Activated T-cell treated with anti-CD3 and anti-CD28 coated beads for 48 hours (primary cell): ENCODE measurements around the gene MRPL36.
"Not testable (repeated sequence)": the region's sequence is repeated elsewhere in the genome, so short reads cannot be mapped to it uniquely, and the experiment has no call there.

Experiments used
- DNase-seq: peaks from one replicate; pipeline ENCODE4 v3.0.0-alpha.2; 2020; ENCODE audit warnings: low read depth

The MRPL36 gene

DNA sequence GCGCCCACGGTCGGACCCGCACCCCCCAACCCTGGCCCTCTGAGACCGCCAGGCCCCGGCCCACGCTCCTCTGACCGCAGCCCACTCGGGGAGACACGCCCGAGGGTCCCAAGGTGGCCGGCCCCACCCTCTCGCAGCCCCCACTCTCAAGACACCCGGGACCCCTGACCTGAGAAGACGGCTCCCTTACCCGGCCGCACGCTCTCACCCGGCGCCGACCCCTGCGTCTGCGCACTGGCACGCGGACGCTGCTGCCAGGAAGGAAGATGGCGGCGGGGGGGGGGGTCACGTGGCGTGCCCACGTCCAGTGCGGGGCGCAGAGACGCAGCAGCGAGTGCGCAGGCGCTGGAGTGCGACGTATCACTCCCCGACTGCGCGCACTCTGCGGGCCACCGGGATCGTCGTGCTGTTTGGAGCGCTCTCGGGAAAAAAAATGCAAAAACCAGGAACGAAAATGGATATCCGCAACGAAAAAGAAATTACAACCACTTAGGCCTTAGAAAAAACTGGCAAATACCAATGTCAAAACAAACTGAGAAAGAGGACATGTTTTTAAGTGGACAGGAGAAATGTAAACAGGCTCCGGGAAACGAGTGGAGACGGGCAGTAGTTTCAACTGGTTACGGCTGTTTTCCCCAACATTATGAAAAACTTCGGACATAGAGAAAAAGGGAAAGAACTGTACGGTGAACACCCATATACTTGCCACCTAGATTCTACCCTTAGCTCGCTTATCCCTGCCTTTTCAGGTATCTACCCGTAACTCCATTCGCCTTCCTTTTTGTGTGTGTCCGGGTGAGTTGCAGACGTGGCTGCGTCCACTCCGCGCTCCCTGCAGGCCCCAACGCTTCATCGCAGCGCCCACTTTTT is at the start of gene MRPL36:
Gene MRPL36 (minus strand): TSS at position 236 of the 870 bp plus-strand sequence. CDS start 902 bp downstream, outside the sequence.
- peak; percentile 92 for DNase-seq

DNA sequence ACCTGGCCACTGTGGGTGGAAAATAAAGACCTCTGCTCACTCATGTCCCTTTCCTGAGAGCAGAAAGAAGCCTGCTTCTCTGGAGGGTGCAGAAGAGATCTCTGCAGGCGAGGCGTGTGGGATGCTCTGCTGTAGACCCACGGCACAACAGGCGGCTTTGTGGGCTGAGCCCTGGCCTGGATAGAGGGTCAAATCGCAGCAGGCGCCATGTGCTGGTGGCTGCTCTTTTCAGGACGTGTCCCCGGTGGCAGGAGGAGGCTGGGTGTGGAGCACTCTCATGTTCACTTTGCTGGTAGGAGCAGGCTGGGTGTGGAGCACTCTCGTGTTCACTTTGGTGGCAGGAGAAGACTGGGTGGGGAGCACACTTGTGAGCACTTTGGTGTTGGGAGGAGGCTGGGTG is 48.0 kb upstream of the MRPL36 start:
- no peak for DNase-seq

DNA sequence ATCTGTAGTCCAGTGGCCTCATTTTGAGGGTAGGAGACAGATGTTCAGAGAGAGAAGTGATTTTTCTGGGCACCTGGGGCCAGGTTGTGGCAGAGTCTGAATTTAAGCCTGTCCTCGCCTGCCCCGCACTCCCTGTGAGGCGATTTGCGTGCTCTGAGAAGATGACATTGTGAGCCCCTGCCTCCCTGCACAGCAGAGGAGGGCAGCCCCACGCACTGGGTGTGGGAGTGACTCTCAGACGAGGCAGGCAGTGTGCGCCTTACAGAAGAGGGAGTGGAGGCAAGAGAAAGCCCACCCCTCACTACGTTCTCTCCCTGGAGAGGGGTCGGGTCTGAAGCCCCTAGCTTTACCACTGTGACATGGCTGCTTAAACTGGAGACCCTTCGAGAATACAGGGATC is 47.4 kb upstream of the MRPL36 start:
- no peak for DNase-seq

DNA sequence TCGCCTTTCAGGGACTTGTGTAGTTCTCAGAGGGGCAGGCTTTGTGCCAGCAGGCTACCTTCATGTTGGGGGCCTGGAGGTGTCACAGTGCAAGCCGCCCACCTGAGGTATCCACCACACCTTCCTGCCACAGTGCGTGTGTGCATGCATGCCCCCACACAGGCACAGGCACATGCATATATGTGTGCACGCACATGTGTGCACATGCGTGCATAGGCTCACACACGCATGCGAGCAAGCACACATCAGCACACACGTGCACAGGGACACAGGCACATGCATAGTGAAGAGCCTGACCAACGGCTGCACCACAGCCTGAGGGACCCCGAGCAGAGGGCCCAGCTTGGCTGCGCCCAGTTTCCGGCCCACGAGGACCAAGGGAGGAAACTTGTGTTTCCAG is 46.9 kb upstream of the MRPL36 start:
- no peak for DNase-seq

DNA sequence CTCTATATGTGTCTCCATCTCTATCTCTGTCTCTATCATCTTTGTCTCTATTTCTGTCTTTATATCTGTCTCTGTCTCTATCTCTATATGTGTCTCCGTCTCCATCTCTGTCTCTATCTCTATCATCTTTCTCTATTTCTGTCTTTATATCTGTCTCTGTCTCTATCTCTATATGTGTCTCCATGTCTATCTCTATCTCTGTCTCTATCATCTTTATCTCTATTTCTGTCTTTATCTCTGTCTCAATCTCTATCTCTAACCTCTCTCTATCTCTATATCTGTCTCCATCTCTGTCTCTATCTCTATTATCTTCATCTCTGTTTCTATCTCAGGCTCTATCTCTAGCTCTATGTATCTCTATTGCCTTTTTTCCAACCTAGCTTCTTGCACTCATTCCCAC is 46.1 kb upstream of the MRPL36 start:
- DNase-seq = no peak

DNA sequence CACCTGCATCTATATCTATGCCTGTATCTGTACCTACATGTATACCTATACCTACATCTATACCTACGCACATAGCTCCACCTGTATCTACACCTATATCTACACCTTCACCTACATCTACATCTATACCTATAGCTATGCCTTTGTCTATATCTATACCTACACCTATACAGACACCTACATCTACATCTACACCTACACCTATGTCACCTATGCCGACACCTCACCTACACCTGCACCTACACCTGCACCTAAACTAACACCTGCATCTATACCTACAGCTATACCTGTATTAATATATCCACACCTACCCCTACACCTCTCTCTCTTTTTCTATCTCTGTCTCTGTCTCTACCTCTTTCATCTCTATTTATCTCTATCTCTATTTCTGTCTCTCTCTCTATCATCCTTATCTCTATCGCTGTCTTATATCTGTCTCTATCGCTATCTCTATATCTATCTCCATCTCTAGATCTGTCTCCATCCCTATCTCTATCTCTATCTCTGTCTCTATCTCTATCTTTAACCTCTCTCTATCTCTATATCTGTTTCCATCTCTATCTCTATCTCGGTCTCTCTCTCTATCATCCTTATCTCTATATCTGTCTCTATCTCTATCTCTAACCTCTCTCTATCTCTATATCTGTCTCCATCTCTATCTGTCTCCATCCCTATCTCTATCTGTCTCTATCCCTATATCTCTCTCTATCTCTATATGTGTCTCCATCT is 45.2 kb upstream of the MRPL36 start:
- no peak for DNase-seq

DNA sequence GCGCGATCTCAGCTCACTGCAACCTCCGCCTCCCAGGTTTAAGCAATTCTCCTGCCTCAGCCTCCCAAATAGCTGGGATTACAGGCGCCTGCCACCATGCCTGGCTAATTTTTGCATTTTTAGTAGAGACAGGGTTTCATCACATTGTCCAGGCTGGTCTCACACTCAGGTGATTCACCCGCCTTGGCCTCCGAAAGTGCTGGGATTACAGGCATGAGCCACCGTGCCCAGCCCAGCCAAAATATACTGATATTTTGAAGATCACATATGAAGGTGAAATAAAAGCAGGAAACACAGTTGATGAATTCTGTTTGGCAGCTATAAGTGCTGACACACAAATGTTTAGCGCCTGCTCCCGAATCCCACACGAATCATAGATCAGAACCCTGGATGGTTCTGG is 44.1 kb upstream of the MRPL36 start:
- not testable (repeated sequence) for DNase-seq

DNA sequence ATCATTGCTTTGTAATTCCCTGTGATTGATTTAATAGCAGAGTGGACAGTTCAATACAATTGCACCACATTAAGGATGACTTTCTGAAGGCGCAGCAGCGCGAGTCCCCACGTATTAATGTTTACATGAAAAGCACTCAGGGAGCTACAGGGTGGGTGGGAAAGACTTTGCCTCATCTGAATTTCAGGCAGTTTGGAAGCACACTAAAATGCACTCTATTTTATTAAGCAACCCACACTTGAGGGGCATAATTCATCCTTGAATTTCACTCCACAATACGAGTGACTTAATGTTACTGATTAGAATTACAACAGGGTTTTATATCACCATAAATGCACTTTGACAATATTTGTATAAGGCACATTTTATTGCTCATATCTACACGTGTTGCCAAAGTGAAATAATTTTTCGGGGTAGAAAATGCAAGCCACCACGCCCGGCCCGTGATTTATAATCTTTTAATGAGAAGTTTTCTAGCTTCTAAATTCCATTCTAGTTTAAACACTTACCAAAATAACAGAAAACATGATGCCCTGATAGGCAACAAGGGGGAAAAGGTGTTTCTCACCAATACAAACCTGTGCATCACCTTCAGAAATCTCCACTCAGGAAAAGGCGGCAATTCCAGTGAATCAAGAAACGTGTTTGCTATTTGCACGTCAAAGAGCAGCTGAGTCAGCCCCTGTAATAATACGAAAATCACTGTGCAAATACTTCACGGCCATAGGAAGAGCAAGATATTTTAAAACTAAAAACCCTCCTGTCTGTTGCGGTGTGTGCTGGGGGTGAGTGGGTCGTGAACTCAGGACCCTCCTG is 42.6 kb upstream of the MRPL36 start:
- DNase-seq = no peak

DNA sequence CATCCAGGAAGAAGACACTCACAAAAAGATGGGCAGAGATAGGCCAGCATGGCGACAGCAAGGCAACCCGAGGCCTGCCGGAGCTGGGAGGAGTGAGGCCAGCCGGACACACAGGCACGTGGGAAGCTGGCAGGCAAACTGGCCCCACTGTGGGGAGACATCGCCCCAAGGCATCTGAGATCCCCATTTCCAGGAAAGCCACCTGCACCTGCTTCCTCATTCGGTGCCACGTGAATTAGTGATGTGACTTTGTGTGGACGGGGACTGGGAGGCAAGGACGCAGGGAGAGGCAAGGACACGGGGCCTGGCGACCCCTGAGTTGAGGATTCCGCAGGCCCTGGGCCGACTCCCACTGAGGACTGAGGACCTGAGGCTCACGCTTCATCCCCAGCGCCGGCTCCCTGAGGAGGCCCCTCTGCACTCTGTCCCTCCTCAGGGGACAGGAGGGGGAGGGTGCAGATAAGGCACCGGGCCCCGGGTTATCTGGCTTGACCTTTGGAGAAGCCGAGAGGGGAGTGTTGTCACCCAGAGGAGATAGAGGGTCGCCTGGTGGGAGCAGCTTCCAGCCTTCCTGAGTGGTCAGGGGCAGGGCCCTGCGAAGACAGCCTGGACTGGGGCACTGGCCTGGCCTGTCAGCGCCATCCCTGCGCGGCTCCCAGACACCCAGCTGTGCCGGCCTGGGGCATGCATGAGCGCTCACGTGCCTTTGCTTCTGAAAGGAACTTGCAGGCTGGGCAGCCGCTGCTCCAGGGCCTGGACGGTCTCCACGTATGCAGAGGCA is 41.3 kb upstream of the MRPL36 start:
- DNase-seq = no peak

DNA sequence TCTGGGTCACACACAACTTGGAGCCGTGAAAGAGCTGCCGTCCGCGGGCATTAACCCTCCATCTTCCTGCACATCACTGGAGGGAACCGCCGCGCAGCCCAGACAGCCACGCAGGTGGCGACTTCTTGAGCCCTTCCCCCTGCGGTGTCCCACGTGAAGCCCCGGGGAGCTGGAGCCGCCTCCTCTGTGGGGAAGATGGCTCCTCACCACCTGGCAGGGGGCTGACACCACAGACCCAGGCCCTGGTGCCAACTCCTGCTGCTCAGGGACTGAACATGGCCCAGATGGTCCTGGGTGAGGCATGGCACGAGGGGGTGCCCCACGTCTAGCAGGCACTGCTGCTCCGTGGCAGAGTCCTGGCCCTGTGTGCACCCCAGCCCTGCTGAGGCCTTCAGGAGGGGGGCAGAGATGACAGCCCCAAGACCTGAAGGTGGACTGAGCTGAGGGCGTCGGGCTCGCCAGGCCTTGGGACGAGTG is 40.5 kb upstream of the MRPL36 start:
- no peak for DNase-seq

DNA sequence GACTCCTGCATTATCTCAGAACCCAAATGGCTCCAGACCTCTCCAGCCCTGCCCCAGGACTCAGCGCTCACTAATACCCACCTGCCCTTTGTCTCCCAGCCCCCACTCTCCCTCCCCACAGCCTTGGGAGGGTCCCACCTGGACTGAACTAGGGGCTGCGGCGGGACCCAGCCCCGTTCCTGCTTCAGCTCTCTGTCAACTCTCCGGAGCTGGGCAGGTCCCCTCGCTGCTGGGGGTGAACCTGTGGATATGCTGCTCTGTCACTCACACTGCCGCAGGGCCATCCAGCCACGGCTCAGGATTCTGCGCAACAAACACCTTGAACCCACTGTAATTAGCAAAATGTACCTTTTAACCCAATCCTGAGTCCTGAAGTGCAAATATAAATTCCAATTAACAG is 38.4 kb upstream of the MRPL36 start:
- DNase-seq = no peak

DNA sequence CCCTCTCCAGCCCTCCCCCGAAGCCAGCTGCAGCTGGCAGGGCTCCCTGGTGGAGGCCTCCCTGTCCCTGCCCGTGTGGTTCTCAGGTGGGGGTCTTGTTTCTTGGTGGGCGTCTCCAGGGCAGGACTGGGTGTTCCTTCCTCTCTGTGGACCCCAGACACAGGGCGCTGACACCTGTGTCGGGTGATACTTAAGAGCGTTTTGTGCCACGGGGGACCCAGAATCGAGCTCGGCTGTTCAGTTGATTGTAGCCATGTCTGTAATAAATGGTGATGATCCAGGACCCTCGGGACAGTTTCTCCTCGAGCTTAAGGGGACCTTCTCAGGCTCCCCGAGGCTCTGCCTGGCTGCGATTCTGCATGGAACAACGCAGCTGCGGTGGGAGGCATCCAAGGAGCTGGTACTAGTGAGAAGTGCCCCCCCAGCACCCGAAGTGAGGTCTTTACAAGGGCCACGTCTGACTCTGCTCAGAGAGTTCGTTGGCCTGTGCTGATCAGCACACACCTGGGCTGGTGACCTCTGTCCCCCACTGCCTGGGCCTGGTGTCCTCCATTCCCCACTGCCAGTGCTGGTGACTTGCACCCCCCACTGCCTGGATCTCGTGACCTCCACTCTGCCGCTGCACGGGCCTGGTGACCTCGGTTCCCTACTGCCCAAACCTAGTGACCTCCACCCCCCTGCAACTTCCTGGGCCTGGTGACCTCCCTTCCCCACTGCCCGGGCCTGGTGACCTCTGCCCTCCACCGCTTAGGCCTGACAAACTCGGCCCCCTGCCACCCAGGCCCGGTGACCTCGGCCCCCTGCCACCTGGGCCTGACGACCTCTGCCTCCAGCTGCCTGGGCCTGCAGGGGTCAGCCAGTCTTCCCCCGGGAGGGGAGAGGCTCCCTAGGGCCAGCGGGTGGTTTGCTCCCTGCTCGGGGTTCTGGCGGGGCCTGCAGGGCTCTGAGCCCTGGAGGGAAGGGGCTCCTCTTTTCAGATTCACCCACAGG is 37.5 kb upstream of the MRPL36 start:
- no peak for DNase-seq

DNA sequence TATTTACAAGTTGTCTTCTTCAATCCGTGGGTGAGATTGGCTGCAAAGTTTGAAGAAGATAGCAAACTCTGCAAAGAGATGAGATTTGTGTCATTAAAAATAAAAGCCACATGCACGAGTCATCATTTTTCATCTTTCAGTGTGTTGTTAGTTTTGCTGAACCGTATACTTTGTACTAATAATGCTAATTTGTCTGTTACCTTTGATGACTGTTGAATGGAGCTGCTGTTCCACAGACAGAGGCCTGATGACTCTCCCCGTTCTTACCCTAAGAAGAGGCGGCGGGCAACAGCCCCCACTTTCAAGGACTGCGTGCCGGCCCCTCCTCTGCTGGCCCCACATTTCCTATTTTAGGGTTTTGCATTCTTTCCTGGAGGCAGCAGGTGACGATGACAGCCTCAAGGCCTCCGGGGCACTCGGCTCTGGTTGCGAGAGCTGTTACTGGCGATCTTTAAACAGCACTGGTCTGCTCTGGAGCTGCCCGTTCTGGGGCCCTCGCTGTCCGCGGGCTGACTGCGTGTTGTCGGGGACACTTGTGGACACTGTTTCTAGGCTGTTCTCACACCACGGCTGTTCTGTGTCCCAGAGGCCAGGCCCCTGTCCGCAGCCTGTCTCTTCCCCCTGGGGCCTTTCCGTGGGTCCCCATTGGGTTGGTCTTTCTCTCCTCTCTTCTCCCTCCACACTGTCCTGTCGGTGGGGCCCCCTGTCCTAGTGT is 36.7 kb upstream of the MRPL36 start:
- DNase-seq = no peak

DNA sequence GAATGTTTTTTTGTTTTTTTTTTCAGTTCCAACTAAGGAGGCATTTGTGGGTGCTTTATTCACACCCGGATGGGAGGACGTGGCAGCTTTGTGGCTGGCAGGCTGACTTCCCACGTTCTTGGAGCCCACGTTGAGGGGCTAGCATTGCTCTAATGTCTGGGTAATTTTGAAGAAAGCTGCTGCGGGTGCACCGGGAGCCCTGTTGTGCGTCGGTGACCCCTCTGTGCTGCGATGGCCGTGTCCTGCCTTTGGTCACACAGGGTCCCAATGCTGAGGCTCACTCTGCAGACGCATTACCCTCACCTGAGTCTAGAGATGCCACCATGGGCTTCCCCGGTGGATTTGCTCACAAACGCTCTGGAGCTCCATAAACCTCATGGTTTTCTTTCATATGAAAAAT is 35.8 kb upstream of the MRPL36 start:
- DNase-seq = no peak

DNA sequence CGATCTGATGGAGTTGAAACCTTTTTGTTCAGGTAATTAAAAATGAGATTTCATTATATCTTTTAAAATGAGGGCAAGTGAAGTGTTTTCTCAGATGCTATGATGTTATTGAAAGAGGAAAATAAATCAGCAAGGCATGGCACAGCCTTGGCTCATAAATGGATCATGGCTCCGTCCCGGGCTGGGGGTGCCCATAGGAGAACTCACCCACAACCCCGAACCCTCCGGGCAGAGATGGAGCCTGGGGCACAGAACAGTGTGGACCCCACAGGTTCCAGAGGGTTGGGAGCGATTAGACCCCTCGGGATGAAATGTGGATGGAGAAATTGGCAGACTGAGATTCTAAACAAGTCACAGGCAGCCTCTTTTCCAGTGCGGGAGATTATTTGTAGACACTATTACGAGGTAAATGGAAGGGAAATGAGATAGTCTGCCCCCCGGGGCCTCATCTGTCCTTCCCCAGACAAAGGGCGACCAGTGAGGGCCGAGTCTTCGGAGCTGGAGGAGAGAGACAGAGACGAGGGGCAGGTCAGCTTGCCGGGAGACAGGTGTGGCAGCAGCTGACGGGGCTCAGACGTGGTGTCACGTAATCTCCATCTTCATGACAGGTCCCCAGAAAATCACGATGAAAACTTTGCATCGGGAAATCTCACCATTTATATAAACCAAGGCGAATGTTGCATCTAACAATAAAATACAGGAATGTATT is 35.2 kb upstream of the MRPL36 start:
- no peak for DNase-seq

DNA sequence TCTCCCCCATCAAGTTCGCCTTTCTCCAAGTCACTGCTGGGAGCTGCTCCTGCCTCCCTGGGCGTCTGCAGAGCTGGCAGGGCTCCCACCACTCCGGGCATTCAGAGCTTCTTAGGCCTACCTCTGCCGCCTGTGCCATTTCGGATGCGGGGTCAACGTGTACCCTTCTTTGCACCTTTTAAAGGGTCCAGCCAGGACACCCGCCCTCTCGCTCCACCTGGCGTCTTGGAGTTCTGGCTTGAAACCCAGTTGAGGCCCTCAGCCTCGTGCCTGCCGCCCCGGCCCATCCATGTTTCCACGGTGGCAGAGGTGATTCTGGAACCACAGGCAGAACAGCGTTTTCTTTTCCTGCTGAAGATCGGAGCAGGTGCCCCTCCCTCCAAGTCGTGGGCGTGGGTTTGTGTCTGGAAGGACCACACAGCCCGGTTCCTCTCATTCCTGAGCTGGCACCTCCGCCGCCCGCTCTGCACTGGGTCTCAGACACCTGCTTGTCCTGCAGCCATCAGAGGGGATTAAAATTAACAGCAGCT is 34.5 kb upstream of the MRPL36 start:
- no peak for DNase-seq

DNA sequence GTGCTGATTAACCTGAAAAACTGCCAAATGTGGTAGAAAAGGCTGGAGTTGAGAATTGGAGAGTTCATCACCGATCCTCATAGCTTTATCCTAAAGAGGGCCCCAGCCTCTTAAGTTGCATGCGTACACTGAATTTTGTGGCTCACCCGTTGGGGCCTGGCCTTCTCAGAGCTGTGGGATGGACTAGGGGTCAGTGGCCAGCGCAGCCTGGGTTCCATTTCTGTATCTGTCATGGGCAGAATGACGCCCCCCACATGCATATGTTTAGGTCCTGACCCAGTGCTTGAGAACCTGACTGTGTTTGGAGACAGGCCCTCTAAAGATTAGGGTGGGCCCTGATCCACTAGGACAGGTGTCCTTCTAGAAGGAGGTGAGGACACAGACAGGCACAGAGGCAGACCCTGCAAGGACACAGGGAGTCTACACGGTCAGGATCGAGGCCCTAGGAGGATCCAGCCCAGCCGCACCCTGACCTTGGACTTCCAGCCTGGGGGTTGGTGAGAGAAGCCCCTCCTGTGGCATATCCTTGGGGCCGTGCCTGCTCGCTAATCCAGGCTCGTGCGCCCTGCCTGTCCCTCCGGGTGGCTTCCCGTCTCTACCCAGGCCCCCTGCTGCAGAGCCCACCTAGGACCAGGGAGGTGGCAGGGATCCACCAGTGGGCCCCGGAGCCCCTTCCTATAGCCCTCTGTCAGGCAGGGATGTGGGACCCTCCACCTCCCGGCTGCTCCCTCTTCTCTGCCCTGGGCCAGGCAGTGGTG is 33.8 kb upstream of the MRPL36 start:
- DNase-seq = no peak
